HG03196 (cell line): ENCODE data around the gene SPACA6.

Experiments
- ATAC-seq: cut with Tn5 transposase; IDR thresholded peaks from one replicate; pipeline ENCODE4 v1.9.1; 2021; ENCODE audit not compliant: unreplicated experiment

SPACA6 gene

GRCh38 chr19:51688671-51689571 is 4.2 kb upstream of the SPACA6 start:
- no peak for ATAC-seq

- no peak for ATAC-seq
Observed at GRCh38 chr19:51689751-51690453, 3.2 kb upstream of the SPACA6 start.

GRCh38 chr19:51690454-51691073 is 2.6 kb upstream of the SPACA6 start:
- ATAC-seq: no peak

- ATAC-seq: no peak
Observed at GRCh38 chr19:51691074-51691583, 2.0 kb upstream of the SPACA6 start.

- ATAC-seq: no peak
Observed at GRCh38 chr19:51691584-51692428, 1.3 kb upstream of the SPACA6 start.

- ATAC-seq: no peak
Observed at GRCh38 chr19:51692468-51692867, 662 bp upstream of the SPACA6 start.

GRCh38 chr19:51693819-51694218 is 689 bp downstream of the SPACA6 start:
- ATAC-seq: no peak

- no peak for ATAC-seq
Observed at GRCh38 chr19:51694318-51695085, 1.4 kb downstream of the SPACA6 start.

GRCh38 chr19:51695088-51695487 is 2.0 kb downstream of the SPACA6 start:
- ATAC-seq: no peak

- no peak for ATAC-seq
Observed at GRCh38 chr19:51695702-51696315, 2.7 kb downstream of the SPACA6 start.

- no peak for ATAC-seq
Observed at GRCh38 chr19:51696606-51697005, 3.5 kb downstream of the SPACA6 start.

- ATAC-seq: no peak
Observed at GRCh38 chr19:51697169-51697776, 4.1 kb downstream of the SPACA6 start.

- no peak for ATAC-seq
Observed at GRCh38 chr19:51698296-51698695, 5.2 kb downstream of the SPACA6 start.

GRCh38 chr19:51699170-51699569 is 6.0 kb downstream of the SPACA6 start:
- no peak for ATAC-seq

GRCh38 chr19:51701468-51702100 is 8.5 kb downstream of the SPACA6 start:
- ATAC-seq: no peak

- no peak for ATAC-seq
Observed at GRCh38 chr19:51702103-51702824, 9.1 kb downstream of the SPACA6 start.

- ATAC-seq: no peak
Observed at GRCh38 chr19:51702825-51703574, 9.9 kb downstream of the SPACA6 start.
